ENCODE data around the gene ZEB1.

The ZEB1 gene

GRCh38 chr10:31384589-31384949, 65.6 kb downstream of the ZEB1 start:
- no peak overlapping the region for H3K4me3 ChIP-seq (ENCODE audit: low read length)
- TF ChIP-seq CTCF (conservative IDR thresholded peaks at IDR 0.05; ENCODE audit: low read depth, low read length) = no peak
- DNase-seq (ENCODE audit: low read depth) = no peak

GRCh38 chr10:31390804-31391203, 71.8 kb downstream of the ZEB1 start:
- no peak for TF ChIP-seq CTCF (conservative IDR thresholded peaks at IDR 0.05; ENCODE audit: low read depth, low read length)
- H3K4me3 ChIP-seq (ENCODE audit: low read length) = no peak overlapping the region
- DNase-seq (ENCODE audit: low read depth) = no peak

- no peak overlapping the region for H3K4me3 ChIP-seq (ENCODE audit: low read length)
- DNase-seq (ENCODE audit: low read depth) = no peak
- no peak for TF ChIP-seq CTCF (conservative IDR thresholded peaks at IDR 0.05; ENCODE audit: low read depth, low read length)
These were observed 74.8 kb downstream of the ZEB1 start for GRCh38 chr10:31393844-31394243.

- H3K4me3 ChIP-seq (ENCODE audit: low read length) = no peak overlapping the region
- TF ChIP-seq CTCF (conservative IDR thresholded peaks at IDR 0.05; ENCODE audit: low read depth, low read length) = no peak
- DNase-seq (ENCODE audit: low read depth) = no peak
These were observed 76.7 kb downstream of the ZEB1 start for GRCh38 chr10:31395695-31396094.

- DNase-seq (ENCODE audit: low read depth) = no peak
- no peak for TF ChIP-seq CTCF (conservative IDR thresholded peaks at IDR 0.05; ENCODE audit: low read depth, low read length)
- no peak overlapping the region for H3K4me3 ChIP-seq (ENCODE audit: low read length)
These were observed 77.4 kb downstream of the ZEB1 start for GRCh38 chr10:31396376-31396775.

- H3K4me3 ChIP-seq (ENCODE audit: low read length) = no peak overlapping the region
- DNase-seq (ENCODE audit: low read depth) = no peak
- TF ChIP-seq CTCF (conservative IDR thresholded peaks at IDR 0.05; ENCODE audit: low read depth, low read length) = no peak
These were observed 78.8 kb downstream of the ZEB1 start for GRCh38 chr10:31397852-31398251.

- no peak for DNase-seq (ENCODE audit: low read depth)
- no peak overlapping the region for H3K4me3 ChIP-seq (ENCODE audit: low read length)
- no peak for TF ChIP-seq CTCF (conservative IDR thresholded peaks at IDR 0.05; ENCODE audit: low read depth, low read length)
These were observed 80.2 kb downstream of the ZEB1 start for GRCh38 chr10:31399171-31399570.

All from retinal pigment epithelial cell (primary cell).